ENCODE measurements around the gene DENND2C. TPM values are rescaled to one million over a fixed set of nuclear protein-coding genes. Genes with fewer than 3 reads are reported as not detected.

DENND2C gene
- polyA plus RNA-seq, 2 of the 4 experiments (the other 2 are of a cell fraction) = 0.18 to 0.19 TPM

GRCh38 chr1:114589122-114589521 is 80.7 kb downstream of the DENND2C start:
- no peaks in the 10 kb centered on the region for H3K4me1 ChIP-seq
- FAIRE-seq = no peak
- no peak overlapping the region for H3K27ac ChIP-seq
- no peak overlapping the region for H3K4me3 ChIP-seq
- no peaks in the 10 kb centered on the region for H3K9me3 ChIP-seq
- ATAC-seq = no peak
- ChIA-PET CTCF (no interaction called here), POLR2A (no interaction called here)
- TF ChIP-seq HMGXB4 (CRISPR knock-in tag; IDR thresholded peaks at IDR 0.05; ENCODE audit: borderline replicate concordance) (no peak), GATA3 (IDR thresholded peaks at IDR 0.05; ENCODE audit: borderline replicate concordance) (no peak)
- DNase-seq (ENCODE audit: low read depth in 1 of 2, low spot score in 1 of 2) = no peak
- 24% methylated on average over 3 of the region's 3 CpGs for WGBS (ENCODE audit: missing lambda C conversion rate)
- H3K4me2 ChIP-seq = no peak overlapping the region

GRCh38 chr1:114588196-114588689 is 81.6 kb downstream of the DENND2C start:
- Histone ChIP-seq H3K4me2 (no peak overlapping the region), H3K4me1 (no peaks in the 10 kb centered on the region), H3K9me3 (no peaks in the 10 kb centered on the region), H3K4me3 (no peak overlapping the region), H3K27ac (no peak overlapping the region)
- ATAC-seq (no peak), DNase-seq (ENCODE audit: low read depth in 1 of 2, low spot score in 1 of 2) (no peak), FAIRE-seq (no peak)
- TF ChIP-seq MAFK (IDR thresholded peaks at IDR 0.05; ENCODE audit: partially characterized antibody) (peak; percentile 2), CTCF (IDR thresholded peaks at IDR 0.05) (no peak)
- 75% methylated on average over 2 of the region's 2 CpGs for WGBS (ENCODE audit: missing lambda C conversion rate)
- ChIA-PET POLR2A (no interaction called here), CTCF (no interaction called here)

GRCh38 chr1:114587203-114587991 is 82.5 kb downstream of the DENND2C start:
- POLR2A ChIA-PET = no interaction called here
- WGBS (ENCODE audit: missing lambda C conversion rate) = 87% methylated on average over 16 of the region's 16 CpGs
- Histone ChIP-seq H3K9me3 (no peaks in the 10 kb centered on the region), H3K4me1 (no peaks in the 10 kb centered on the region), H3K4me3 (no peak overlapping the region), H3K27ac (no peak overlapping the region), H3K4me2 (no peak overlapping the region)
- FAIRE-seq = no peak
- no peak for TF ChIP-seq MAZ (IDR thresholded peaks at IDR 0.05; ENCODE audit: borderline replicate concordance, low read depth, low read length)
- TF ChIP-seq REST (IDR thresholded peaks at IDR 0.05) = no peak
- TF ChIP-seq RFX5 (IDR thresholded peaks at IDR 0.05) = no peak
- no peak for TF ChIP-seq TFCP2L1 (CRISPR knock-in tag; IDR thresholded peaks at IDR 0.05)
- DNase-seq (ENCODE audit: low read depth in 1 of 2, low spot score in 1 of 2) = no peak
- CTCF ChIA-PET = no interaction called here
- ATAC-seq = no peak

- no peak for ATAC-seq
- H3K4me1 ChIP-seq = no peaks in the 10 kb centered on the region
- no peak for FAIRE-seq
- H3K27ac ChIP-seq = no peak overlapping the region
- no peak for DNase-seq (ENCODE audit: low read depth in 1 of 2, low spot score in 1 of 2)
- H3K4me2 ChIP-seq = no peak overlapping the region
- no peaks in the 10 kb centered on the region for H3K9me3 ChIP-seq
- H3K4me3 ChIP-seq = no peak overlapping the region
- CTCF ChIA-PET = no interaction called here
- POLR2A ChIA-PET = no interaction called here
- no peak for TF ChIP-seq ELK1 (IDR thresholded peaks at IDR 0.05; ENCODE audit: low read depth, low read length)
- 90% methylated on average over 5 of the region's 5 CpGs for whole genome bisulfite sequencing (ENCODE audit: missing lambda C conversion rate)
These were observed 83.3 kb downstream of the DENND2C start for GRCh38 chr1:114586513-114587047.
